Endothelial cell of umbilical vein (primary cell): Measurements from ENCODE around the gene LRIG1. TPM values are rescaled to one million over a fixed set of nuclear protein-coding genes. Genes with fewer than 3 reads are reported as not detected.

Experiments used
- BruUV-seq: library from RNA; stranded (reverse); fragments of 400-500 nt; replicated peaks from 2 replicates; lab custom pipeline; 2021; lab: Mats Ljungman, UMichigan
- CTCF ChIA-PET: fragments of 300-600, 350-600 bp; sonication (Branson Sonifier 250); formaldehyde crosslinking; loops from one replicate; lab custom pipeline; 2021; ENCODE audit warnings: antibody characterized with exemption, inconsistent platforms; lab: Charles Lee
- POLR2A ChIA-PET: fragments of 300-600, 350-600 bp; sonication (Branson Sonifier 250); formaldehyde crosslinking; loops from one replicate; lab custom pipeline; 2021; ENCODE audit warnings: antibody characterized with exemption, inconsistent platforms; lab: Charles Lee
- DNase-seq: peaks from one replicate; pipeline ENCODE4 v3.0.0-alpha.2; 2011; ENCODE audit warnings: low read depth, low spot score
- FAIRE-seq: peaks from 2 replicates; lab custom pipeline; 2011; peaks lifted over from hg19 to GRCh38; lab: Jason Lieb, UNC
- H2AFZ ChIP-seq: 2 replicates; pipeline ENCODE4 v1.6.0; 2012; ENCODE audit warnings: low read depth, low read length, control low read depth, inconsistent platforms
- H3K27ac ChIP-seq: 2 replicates; pipeline ENCODE4 v1.5.1; 2011; ENCODE audit warnings: low read depth, mild to moderate bottlenecking, control low read depth, low read length, moderate library complexity; ENCODE audit not compliant: insufficient read depth
- H3K27me3 ChIP-seq, 2 experiments: 2 replicates each; pipeline versions ENCODE4 v1.6.0 to v1.6.1; 2011; ENCODE audit warnings: low read length in 2 of 2, mixed read lengths in 1 of 2; ENCODE audit not compliant: control insufficient read depth in 2 of 2, insufficient read depth in 2 of 2
- H3K36me3 ChIP-seq, 2 experiments: 2 replicates in 1 of 2; 3 replicates in 1 of 2; pipeline ENCODE4 v1.5.1; 2011; ENCODE audit warnings: low read length in 2 of 2, mild to moderate bottlenecking in 1 of 2, moderate library complexity in 1 of 2; ENCODE audit not compliant: control insufficient read depth in 2 of 2, insufficient read depth in 2 of 2; ENCODE audit errors: extremely low read depth in 1 of 2
- H3K4me1 ChIP-seq: 3 replicates; pipeline ENCODE4 v1.5.1; 2011; ENCODE audit warnings: mild to moderate bottlenecking, low read length; ENCODE audit not compliant: control insufficient read depth, insufficient read depth; ENCODE audit errors: extremely low read depth
- H3K4me2 ChIP-seq: 2 replicates; pipeline ENCODE4 v1.6.1; 2011; ENCODE audit warnings: low read length, control low read depth, mixed read lengths; ENCODE audit not compliant: insufficient read depth
- H3K4me3 ChIP-seq, 3 experiments: fragments of 200-600 bp in 1 of 3; sonication (generic), shearing (Covaris generic) in 1 of 3; replicated peaks in 1 of 3; 2 replicates each; pipeline ENCODE4 v1.5.1; 2011 to 2016; ENCODE audit warnings: control low read depth in 3 of 3, low read length in 3 of 3, mild to moderate bottlenecking in 2 of 3, inconsistent platforms in 1 of 3, low read depth in 1 of 3, moderate library complexity in 1 of 3; ENCODE audit not compliant: insufficient read depth in 1 of 3
- H3K79me2 ChIP-seq: 2 replicates; pipeline ENCODE4 v1.6.0; 2012; ENCODE audit warnings: low read length, inconsistent platforms; ENCODE audit not compliant: control insufficient read depth, insufficient read depth
- H3K9ac ChIP-seq: replicated peaks from 2 replicates; pipeline ENCODE3; 2011; ENCODE audit warnings: low read length, control low read depth; ENCODE audit not compliant: insufficient read depth; ENCODE audit errors: extremely low read depth
- H3K9me1 ChIP-seq: replicated peaks from 3 replicates; pipeline ENCODE4 v1.6.0; 2011; ENCODE audit warnings: mild to moderate bottlenecking, low read length; ENCODE audit not compliant: control insufficient read depth, insufficient read depth; ENCODE audit errors: extremely low read depth
- H3K9me3 ChIP-seq: replicated peaks from 2 replicates; pipeline ENCODE4 v1.5.1; 2012; ENCODE audit warnings: low read length, inconsistent platforms; ENCODE audit not compliant: control insufficient read depth, insufficient read depth
- H4K20me1 ChIP-seq: replicated peaks from 2 replicates; pipeline ENCODE3; 2011; ENCODE audit warnings: mild to moderate bottlenecking, low read length; ENCODE audit not compliant: control insufficient read depth, insufficient read depth; ENCODE audit errors: extremely low read depth
- EZH2 ChIP-seq: IDR thresholded peaks from 2 replicates; pipeline ENCODE4 v1.6.1; 2012; ENCODE audit warnings: borderline replicate concordance, low read depth, mild to moderate bottlenecking, moderate library complexity, low read length, inconsistent platforms; ENCODE audit not compliant: severe bottlenecking
- FOS ChIP-seq: IDR thresholded peaks from 2 replicates; pipeline ENCODE4 v1.6.1; 2011; ENCODE audit warnings: mild to moderate bottlenecking, low read length, moderate library complexity, borderline replicate concordance; ENCODE audit not compliant: insufficient read depth
- GATA2 ChIP-seq: IDR thresholded peaks from 2 replicates; pipeline ENCODE4 v1.7.0; 2011; ENCODE audit warnings: low read depth, mild to moderate bottlenecking, moderate library complexity, mixed read lengths, low read length; ENCODE audit not compliant: insufficient read length, insufficient read depth
- JUN ChIP-seq: IDR thresholded peaks from 2 replicates; pipeline ENCODE4 v1.6.1; 2011; ENCODE audit warnings: borderline replicate concordance, low read depth; ENCODE audit not compliant: insufficient read length, insufficient read depth
- MAX ChIP-seq: IDR thresholded peaks from 2 replicates; pipeline ENCODE4 v1.6.1; 2011; ENCODE audit not compliant: insufficient read depth, insufficient read length
- MYC ChIP-seq: IDR thresholded peaks from one replicate; pipeline ENCODE4 v1.6.1; 2011; ENCODE audit warnings: mild to moderate bottlenecking, low read depth, low read length
- POLR2A ChIP-seq: IDR thresholded peaks from 2 replicates; pipeline ENCODE4 v1.6.1; 2012; ENCODE audit warnings: low read depth, mild to moderate bottlenecking, control low read depth, low read length
- POLR2AphosphoS5 ChIP-seq: IDR thresholded peaks from 2 replicates; pipeline ENCODE4 v1.6.1; 2012; ENCODE audit warnings: low read depth, mild to moderate bottlenecking, control low read depth, low read length, moderate library complexity; ENCODE audit not compliant: insufficient read depth
- dilution Hi-C: fragments of 300-500 bp; cut with MboI; formaldehyde crosslinking; loops from one replicate; pipeline ENCODE4 v1.15.0; 2019; ENCODE audit warnings: low sequenced_read_pairs; ENCODE audit not compliant: extremely low pct_ligation_motif_present
- intact Hi-C: fragments of 100-400 bp; cut with micrococcal nuclease; formaldehyde crosslinking; loops from one replicate; pipeline ENCODE4 v1.10.0; 2022
- polyA plus RNA-seq, 4 experiments: library from polyadenylated mRNA; depleted of rRNA in 3 of 4; stranded (reverse) in 3 of 4; unstranded in 1 of 4; fragments of >200 nt; gene quantifications; 2 replicates each; pipeline versions ENCODE4 v1.2.1 to v1.2.3, GENCODE V29; 2011 to 2012; ENCODE audit warnings: missing spikeins in 1 of 4
- total RNA-seq: library from RNA; stranded (reverse); gene quantifications from 2 replicates; pipeline ENCODE4 v1.2.3, GENCODE V29; 2021
- TF ChIP-seq, protein P1 (sequence below), 2 donors: IDR thresholded peaks; 1 replicate in 1 of 2; 2 replicates in 1 of 2; pipeline ENCODE4 v1.5.1; 2011; ENCODE audit warnings: low read length in 2 of 2, mild to moderate bottlenecking in 2 of 2, moderate library complexity in 2 of 2, control low read depth in 1 of 2, inconsistent platforms in 1 of 2, low read depth in 1 of 2; ENCODE audit not compliant: insufficient read depth in 1 of 2; ENCODE audit errors: extremely low read depth in 1 of 2

The LRIG1 gene
- total and polyA plus RNA-seq, 2 donors (not counting 3 experiments of a cell fraction or from before 2014, with no cell fraction given): 50.3 to 52.2 TPM

DNA sequence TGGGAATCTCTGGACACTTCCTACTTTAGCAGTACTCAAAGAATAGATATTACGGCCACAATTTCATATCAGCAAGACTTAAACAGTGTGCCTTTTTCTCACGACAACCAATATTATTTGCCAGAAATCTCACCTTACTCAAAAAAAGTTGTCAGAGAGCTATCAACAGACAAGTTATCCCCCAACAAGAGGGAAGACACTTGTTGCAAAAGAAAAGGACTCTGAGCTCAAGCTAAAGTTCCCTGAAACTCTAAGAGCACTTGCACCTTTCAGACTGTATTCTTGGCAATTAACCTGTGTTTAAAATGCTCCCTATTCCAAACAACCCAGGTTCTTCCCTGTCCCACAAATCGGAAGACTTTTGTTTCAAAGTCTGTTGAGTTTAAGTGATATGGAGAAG, 4.5 kb downstream of the LRIG1 start:
- Histone ChIP-seq H4K20me1 (no peaks in the 10 kb centered on the region), H3K9ac (no peak overlapping the region), H3K4me1 (peaks cover 30% of the 10 kb centered on the region), H3K79me2 (peaks cover 62% of the 10 kb centered on the region), H3K4me2 (no peak overlapping the region), H3K27ac (no peak overlapping the region), H3K27me3 (no peaks in the 10 kb centered on the region), H2AFZ (no peak overlapping the region), H3K36me3 (no peaks in the 10 kb centered on the region), H3K9me1 (peaks cover 2% of the 10 kb centered on the region), H3K4me3 (no peak overlapping the region), H3K9me3 (no peaks in the 10 kb centered on the region)
- FAIRE-seq (no peak), DNase-seq (no peak)
- dilution Hi-C loops (no loop called here), intact Hi-C loops (no loop called here)
- no peak for TF ChIP-seq POLR2AphosphoS5
- CTCF ChIA-PET: interaction anchor here (1.1 kb wide), 1 partner anchor 54 kb away, joined by 3 read pairs; no protein-coding TSS in a partner anchor
- POLR2A ChIA-PET: no interaction called here
- no TSS peak for BruUV-seq

DNA sequence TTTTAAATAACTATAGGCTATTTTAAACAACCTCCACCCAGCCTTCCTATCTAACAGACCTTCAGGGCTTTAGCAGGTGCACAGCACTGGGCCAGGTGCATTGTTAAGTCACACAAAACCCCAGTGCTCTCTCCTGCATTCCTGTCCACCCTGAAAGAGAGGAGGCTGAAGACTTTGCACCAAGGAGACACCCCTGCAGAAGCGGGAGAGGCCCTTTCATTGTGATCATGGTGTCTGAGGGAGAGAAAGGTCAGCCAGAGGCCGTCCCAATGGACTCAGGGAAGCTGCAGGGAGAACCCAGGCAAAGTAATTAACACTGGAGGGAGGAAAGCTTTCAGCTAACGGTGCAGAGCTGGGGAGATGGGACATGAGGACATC, 5.2 kb downstream of the LRIG1 start:
- no peak overlapping the region for H3K27ac ChIP-seq
- no peaks in the 10 kb centered on the region for H4K20me1 ChIP-seq
- TF ChIP-seq EZH2 (no peak), FOS (no peak), POLR2A (no peak), MAX (no peak), JUN (no peak), GATA2 (no peak), POLR2AphosphoS5 (no peak), MYC (no peak)
- TF ChIP-seq, protein P1, sequence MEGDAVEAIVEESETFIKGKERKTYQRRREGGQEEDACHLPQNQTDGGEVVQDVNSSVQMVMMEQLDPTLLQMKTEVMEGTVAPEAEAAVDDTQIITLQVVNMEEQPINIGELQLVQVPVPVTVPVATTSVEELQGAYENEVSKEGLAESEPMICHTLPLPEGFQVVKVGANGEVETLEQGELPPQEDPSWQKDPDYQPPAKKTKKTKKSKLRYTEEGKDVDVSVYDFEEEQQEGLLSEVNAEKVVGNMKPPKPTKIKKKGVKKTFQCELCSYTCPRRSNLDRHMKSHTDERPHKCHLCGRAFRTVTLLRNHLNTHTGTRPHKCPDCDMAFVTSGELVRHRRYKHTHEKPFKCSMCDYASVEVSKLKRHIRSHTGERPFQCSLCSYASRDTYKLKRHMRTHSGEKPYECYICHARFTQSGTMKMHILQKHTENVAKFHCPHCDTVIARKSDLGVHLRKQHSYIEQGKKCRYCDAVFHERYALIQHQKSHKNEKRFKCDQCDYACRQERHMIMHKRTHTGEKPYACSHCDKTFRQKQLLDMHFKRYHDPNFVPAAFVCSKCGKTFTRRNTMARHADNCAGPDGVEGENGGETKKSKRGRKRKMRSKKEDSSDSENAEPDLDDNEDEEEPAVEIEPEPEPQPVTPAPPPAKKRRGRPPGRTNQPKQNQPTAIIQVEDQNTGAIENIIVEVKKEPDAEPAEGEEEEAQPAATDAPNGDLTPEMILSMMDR (IDR thresholded peaks at IDR 0.05; ENCODE audit: extremely low read depth in 1 of 2, insufficient read depth in 1 of 2, low read depth in 1 of 2, low read length in 2 of 2): no peak
- peaks cover 33% of the 10 kb centered on the region for H3K4me1 ChIP-seq
- H3K9me1 ChIP-seq: peaks cover 2% of the 10 kb centered on the region
- CTCF ChIA-PET: interaction anchor here (1.1 kb wide), 1 partner anchor 53 kb away, joined by 3 read pairs; no protein-coding TSS in a partner anchor
- FAIRE-seq: no peak
- H3K36me3 ChIP-seq: no peaks in the 10 kb centered on the region
- no peak overlapping the region for H2AFZ ChIP-seq
- intact Hi-C loops: no loop called here
- H3K9ac ChIP-seq: no peak overlapping the region
- H3K79me2 ChIP-seq: peaks cover 62% of the 10 kb centered on the region
- H3K9me3 ChIP-seq: no peaks in the 10 kb centered on the region
- no peak overlapping the region for H3K4me2 ChIP-seq
- POLR2A ChIA-PET: no interaction called here
- dilution Hi-C loops: no loop called here
- H3K4me3 ChIP-seq: no peak overlapping the region
- no TSS peak for BruUV-seq
- DNase-seq: no peak
- H3K27me3 ChIP-seq: no peaks in the 10 kb centered on the region
